Neuronal stem cell (in vitro differentiated cells): ENCODE results near the gene CCDC91.

Experiments used
- DNase-seq: peaks from one replicate; pipeline ENCODE4 v3.0.0-alpha.2; 2013; ENCODE audit warnings: low spot score
- H2AFZ ChIP-seq: one replicate; pipeline ENCODE4 v1.6.1; 2013; ENCODE audit warnings: mild to moderate bottlenecking, low read length, inconsistent platforms
- H2AK5ac ChIP-seq: 2 replicates; pipeline ENCODE4 v1.6.1; 2013; ENCODE audit warnings: low read depth, mild to moderate bottlenecking, inconsistent platforms, low read length, moderate library complexity, mixed read lengths
- H2BK120ac ChIP-seq: 2 replicates; pipeline ENCODE4 v1.6.1; 2013; ENCODE audit warnings: low read depth, mild to moderate bottlenecking, inconsistent platforms, low read length, moderate library complexity, mixed read lengths
- H2BK12ac ChIP-seq: one replicate; pipeline ENCODE4 v1.6.1; 2013; ENCODE audit warnings: low read length, inconsistent platforms
- H2BK15ac ChIP-seq: 2 replicates; pipeline ENCODE4 v1.6.1; 2013; ENCODE audit warnings: mild to moderate bottlenecking, low read length, inconsistent platforms, mixed read lengths
- H2BK5ac ChIP-seq: one replicate; pipeline ENCODE4 v1.6.1; 2013; ENCODE audit warnings: inconsistent platforms, mild to moderate bottlenecking, low read length, moderate library complexity
- H3K14ac ChIP-seq: one replicate; pipeline ENCODE4 v1.6.1; 2013; ENCODE audit warnings: low read length, inconsistent platforms
- H3K18ac ChIP-seq: 2 replicates; pipeline ENCODE4 v1.6.1; 2013; ENCODE audit warnings: low read length, inconsistent platforms
- H3K23ac ChIP-seq: 2 replicates; pipeline ENCODE4 v1.6.1; 2013; ENCODE audit warnings: low read depth, mild to moderate bottlenecking, mixed read lengths, low read length, inconsistent platforms; ENCODE audit not compliant: poor library complexity
- H3K27ac ChIP-seq: replicated peaks from 3 replicates; pipeline ENCODE4 v1.5.1; 2013; ENCODE audit warnings: low read length, inconsistent platforms
- H3K27me3 ChIP-seq, 3 experiments: 2 replicates each; pipeline ENCODE4 v1.6.1; 2013; ENCODE audit warnings: low read length in 3 of 3, mild to moderate bottlenecking in 2 of 3, inconsistent platforms in 1 of 3, low read depth in 1 of 3, mixed read lengths in 1 of 3, moderate library complexity in 1 of 3; ENCODE audit not compliant: control insufficient read depth in 3 of 3, insufficient read depth in 3 of 3
- H3K36me3 ChIP-seq, 2 donors: replicated peaks in 1 of 2; 2 replicates each; pipeline ENCODE4 v1.6.1; 2013; ENCODE audit warnings: low read length in 2 of 2; ENCODE audit not compliant: control insufficient read depth in 2 of 2, insufficient read depth in 2 of 2
- H3K4ac ChIP-seq: 2 replicates; pipeline ENCODE4 v1.6.1; 2013; ENCODE audit warnings: inconsistent platforms, mild to moderate bottlenecking, low read length, moderate library complexity
- H3K4me1 ChIP-seq, 2 donors: 1 replicate in 1 of 2; 2 replicates in 1 of 2; pipeline ENCODE4 v1.6.1; 2013; ENCODE audit warnings: low read length in 2 of 2, low read depth in 1 of 2; ENCODE audit not compliant: control insufficient read depth in 2 of 2, insufficient read depth in 1 of 2
- H3K4me2 ChIP-seq: one replicate; pipeline ENCODE4 v1.6.1; 2013; ENCODE audit warnings: mild to moderate bottlenecking, low read length, inconsistent platforms; ENCODE audit not compliant: insufficient read depth, poor library complexity, severe bottlenecking
- H3K4me3 ChIP-seq, 2 donors: 2 replicates each; pipeline ENCODE4 v1.5.1; 2013; ENCODE audit warnings: low read length in 2 of 2, mild to moderate bottlenecking in 2 of 2, inconsistent platforms in 1 of 2, moderate library complexity in 1 of 2
- H3K79me1 ChIP-seq: one replicate; pipeline ENCODE4 v1.6.1; 2013; ENCODE audit warnings: low read depth, mild to moderate bottlenecking, inconsistent platforms, low read length, moderate library complexity
- H3K9ac ChIP-seq: one replicate; pipeline ENCODE4 v1.6.1; 2013; ENCODE audit warnings: mild to moderate bottlenecking, low read depth, low read length, inconsistent platforms; ENCODE audit not compliant: poor library complexity
- H3K9me3 ChIP-seq, 2 donors: replicated peaks in 1 of 2; 2 replicates each; pipeline versions ENCODE3 to v1.6.1; 2013; ENCODE audit warnings: low read length in 2 of 2, mild to moderate bottlenecking in 2 of 2, inconsistent platforms in 1 of 2, low read depth in 1 of 2, mixed read lengths in 1 of 2, moderate library complexity in 1 of 2; ENCODE audit not compliant: control insufficient read depth in 2 of 2, insufficient read depth in 1 of 2
- H4K8ac ChIP-seq: one replicate; pipeline ENCODE4 v1.6.1; 2013; ENCODE audit warnings: low read depth, mild to moderate bottlenecking, inconsistent platforms, low read length, moderate library complexity
- H4K91ac ChIP-seq: one replicate; pipeline ENCODE4 v1.6.1; 2013; ENCODE audit warnings: low read length, low read depth, mild to moderate bottlenecking, inconsistent platforms; ENCODE audit not compliant: poor library complexity
- WGBS, 2 donors: extraction: QIAGEN DNeasy Blood & Tissue Kit; methylation state at CpG; one replicate each; pipeline ENCODE4 v1.1.7; 2013; ENCODE audit warnings: missing lambda C conversion rate in 2 of 2, mixed read lengths in 1 of 2; ENCODE audit not compliant: insufficient read length in 2 of 2, insufficient replicate concordance in 1 of 2; ENCODE audit errors: extremely low coverage in 2 of 2; 5-methylcytosine and 5-hydroxymethylcytosine counted together

Gene CCDC91

DNA sequence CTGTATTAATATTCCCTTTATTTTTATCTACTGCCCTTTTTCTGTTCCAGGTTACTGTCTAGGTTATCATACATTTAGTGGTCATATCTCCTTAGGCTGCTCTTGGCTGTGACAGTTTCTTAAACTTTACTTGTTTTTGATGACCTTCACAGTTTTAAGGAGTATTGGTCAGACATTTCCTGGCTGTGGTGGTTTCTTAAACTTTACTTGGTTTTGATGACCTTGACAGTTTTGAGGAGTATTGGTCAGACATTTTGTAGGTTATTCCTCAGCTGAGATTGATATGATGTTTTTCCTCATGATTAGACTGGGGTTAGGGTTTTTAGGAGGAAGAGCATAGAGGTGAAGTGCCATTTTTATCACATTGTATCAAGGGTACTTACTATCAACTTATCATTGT, 36.4 kb downstream of the CCDC91 start:
- H4K91ac ChIP-seq = no peak overlapping the region
- DNase-seq = no peak
- H3K4ac ChIP-seq = no peak overlapping the region
- no peak overlapping the region for H3K18ac ChIP-seq
- H2AFZ ChIP-seq = no peak overlapping the region
- no peak overlapping the region for H2BK5ac ChIP-seq
- H3K4me1 ChIP-seq = no peaks in the 10 kb centered on the region
- H4K8ac ChIP-seq = no peak overlapping the region
- H3K14ac ChIP-seq = no peak overlapping the region
- no peak overlapping the region for H3K9ac ChIP-seq
- H3K36me3 ChIP-seq = no peaks in the 10 kb centered on the region
- no peaks in the 10 kb centered on the region for H3K9me3 ChIP-seq
- no peak overlapping the region for H2BK15ac ChIP-seq
- H3K23ac ChIP-seq = no peak overlapping the region
- no peak overlapping the region for H3K4me3 ChIP-seq
- H3K27me3 ChIP-seq = no peaks in the 10 kb centered on the region
- H3K27ac ChIP-seq = no peak overlapping the region
- no peak overlapping the region for H2BK120ac ChIP-seq
- no peak overlapping the region for H2AK5ac ChIP-seq
- no peak overlapping the region for H2BK12ac ChIP-seq
- no peaks in the 10 kb centered on the region for H3K79me1 ChIP-seq
- H3K4me2 ChIP-seq = no peak overlapping the region

- Histone ChIP-seq H4K91ac (no peak overlapping the region), H2AK5ac (no peak overlapping the region), H3K27ac (no peak overlapping the region), H3K4me1 (no peaks in the 10 kb centered on the region), H3K14ac (no peak overlapping the region), H3K4ac (no peak overlapping the region), H3K36me3 (no peaks in the 10 kb centered on the region), H3K27me3 (no peaks in the 10 kb centered on the region), H2AFZ (no peak overlapping the region), H2BK120ac (no peak overlapping the region), H2BK15ac (no peak overlapping the region), H3K4me3 (no peak overlapping the region), H3K79me1 (no peaks in the 10 kb centered on the region), H3K18ac (no peak overlapping the region), H2BK5ac (no peak overlapping the region), H3K23ac (no peak overlapping the region), H3K9ac (no peak overlapping the region), H3K9me3 (no peaks in the 10 kb centered on the region), H2BK12ac (no peak overlapping the region), H4K8ac (no peak overlapping the region), H3K4me2 (no peak overlapping the region)
- DNase-seq = no peak
- no CpG with 5 or more reads among the region's 3 CpGs for WGBS, 2 donors
These were observed 37.0 kb downstream of the CCDC91 start for GRCh38 chr12:28227251-28227650.

DNA sequence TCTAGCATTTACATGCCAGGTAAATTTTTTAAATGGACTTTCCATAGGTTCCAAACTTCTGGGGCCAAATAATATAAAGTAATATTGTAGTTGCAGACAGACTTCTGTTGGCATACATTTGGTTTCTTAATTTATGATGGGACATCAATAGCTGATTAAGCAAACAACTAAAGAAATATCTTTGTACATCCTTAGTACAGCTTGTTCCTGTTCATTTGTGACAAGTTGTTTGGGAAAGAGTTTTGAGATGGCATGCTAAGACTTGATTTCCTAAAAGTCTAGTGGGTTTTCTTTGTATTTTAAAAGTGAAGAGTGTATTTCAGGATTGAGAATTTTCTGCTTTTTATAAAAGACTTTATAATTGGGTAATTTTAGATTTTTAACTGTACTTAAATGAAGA, 41.0 kb downstream of the CCDC91 start:
- no peak overlapping the region for H2BK120ac ChIP-seq
- H3K9me3 ChIP-seq = no peaks in the 10 kb centered on the region
- no peak overlapping the region for H3K4me2 ChIP-seq
- no peak overlapping the region for H3K27ac ChIP-seq
- H2BK5ac ChIP-seq = no peak overlapping the region
- no peak for DNase-seq
- no peak overlapping the region for H2BK15ac ChIP-seq
- H3K18ac ChIP-seq = no peak overlapping the region
- no peak overlapping the region for H2AFZ ChIP-seq
- no peaks in the 10 kb centered on the region for H3K36me3 ChIP-seq
- no peaks in the 10 kb centered on the region for H3K4me1 ChIP-seq
- H3K9ac ChIP-seq = no peak overlapping the region
- no peak overlapping the region for H2BK12ac ChIP-seq
- no peak overlapping the region for H4K91ac ChIP-seq
- no peak overlapping the region for H2AK5ac ChIP-seq
- H3K4ac ChIP-seq = no peak overlapping the region
- no peak overlapping the region for H3K23ac ChIP-seq
- no peak overlapping the region for H3K4me3 ChIP-seq
- H4K8ac ChIP-seq = no peak overlapping the region
- no peak overlapping the region for H3K14ac ChIP-seq
- no peaks in the 10 kb centered on the region for H3K79me1 ChIP-seq
- H3K27me3 ChIP-seq = no peaks in the 10 kb centered on the region

DNA sequence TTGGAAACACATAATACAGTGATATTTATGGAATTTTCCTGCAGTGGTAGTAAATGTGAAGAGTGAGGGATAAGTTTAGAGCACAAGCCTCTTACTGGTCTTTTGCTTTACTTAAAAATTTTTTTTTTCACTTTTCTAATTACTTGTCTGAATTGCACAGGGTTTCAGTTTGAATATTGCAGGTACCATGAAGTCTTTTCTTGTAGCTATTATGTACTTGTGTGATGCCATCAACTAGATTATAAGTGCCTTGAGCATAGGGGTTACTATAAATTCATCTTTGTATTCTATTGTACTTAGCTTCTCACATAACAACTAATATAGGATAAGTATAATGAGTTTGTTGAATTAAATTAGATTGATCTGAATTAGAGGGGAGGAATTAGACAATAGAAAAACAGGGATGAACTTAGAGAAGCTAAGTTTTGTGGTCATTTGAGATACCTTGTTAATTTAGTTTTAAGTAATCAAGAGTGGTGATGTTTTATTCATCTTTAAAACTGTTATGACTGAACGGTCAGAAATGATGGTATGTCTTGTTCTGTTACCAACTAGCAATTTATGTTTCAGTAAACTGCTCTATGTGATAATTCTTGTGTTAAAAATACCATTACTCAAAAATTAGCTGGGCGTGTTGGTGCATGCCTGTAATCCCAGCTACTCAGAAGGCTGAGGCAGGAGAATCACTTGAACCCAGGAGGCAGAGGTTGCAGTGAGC, 42.1 kb downstream of the CCDC91 start:
- Histone ChIP-seq H3K36me3 (no peaks in the 10 kb centered on the region), H2BK5ac (no peak overlapping the region), H3K14ac (no peak overlapping the region), H2AK5ac (no peak overlapping the region), H3K4me3 (no peak overlapping the region), H3K18ac (no peak overlapping the region), H3K9me3 (no peaks in the 10 kb centered on the region), H2BK120ac (no peak overlapping the region), H2BK12ac (no peak overlapping the region), H2AFZ (no peak overlapping the region), H3K9ac (no peak overlapping the region), H3K4ac (no peak overlapping the region), H2BK15ac (no peak overlapping the region), H3K4me2 (no peak overlapping the region), H3K4me1 (no peaks in the 10 kb centered on the region), H3K27ac (no peak overlapping the region), H3K23ac (no peak overlapping the region), H4K8ac (no peak overlapping the region), H3K79me1 (no peaks in the 10 kb centered on the region), H4K91ac (no peak overlapping the region), H3K27me3 (no peaks in the 10 kb centered on the region)
- WGBS, 2 donors = no CpG with 5 or more reads among the region's 2 CpGs
- no peak for DNase-seq
